ENCODE data around the gene SCAMP4. TPM values are rescaled to one million over a fixed set of nuclear protein-coding genes. Genes with fewer than 3 reads are reported as not detected.
A peak's percentile ranks its signal among the peaks of the same experiment; 100 is the strongest.

SCAMP4 gene
- total and polyA plus RNA-seq, 9 of the 15 experiments (the other 6 are each of a cell fraction or from before 2014, with no cell fraction given): 0.81 to 45.9 (median 12.8) TPM

DNA sequence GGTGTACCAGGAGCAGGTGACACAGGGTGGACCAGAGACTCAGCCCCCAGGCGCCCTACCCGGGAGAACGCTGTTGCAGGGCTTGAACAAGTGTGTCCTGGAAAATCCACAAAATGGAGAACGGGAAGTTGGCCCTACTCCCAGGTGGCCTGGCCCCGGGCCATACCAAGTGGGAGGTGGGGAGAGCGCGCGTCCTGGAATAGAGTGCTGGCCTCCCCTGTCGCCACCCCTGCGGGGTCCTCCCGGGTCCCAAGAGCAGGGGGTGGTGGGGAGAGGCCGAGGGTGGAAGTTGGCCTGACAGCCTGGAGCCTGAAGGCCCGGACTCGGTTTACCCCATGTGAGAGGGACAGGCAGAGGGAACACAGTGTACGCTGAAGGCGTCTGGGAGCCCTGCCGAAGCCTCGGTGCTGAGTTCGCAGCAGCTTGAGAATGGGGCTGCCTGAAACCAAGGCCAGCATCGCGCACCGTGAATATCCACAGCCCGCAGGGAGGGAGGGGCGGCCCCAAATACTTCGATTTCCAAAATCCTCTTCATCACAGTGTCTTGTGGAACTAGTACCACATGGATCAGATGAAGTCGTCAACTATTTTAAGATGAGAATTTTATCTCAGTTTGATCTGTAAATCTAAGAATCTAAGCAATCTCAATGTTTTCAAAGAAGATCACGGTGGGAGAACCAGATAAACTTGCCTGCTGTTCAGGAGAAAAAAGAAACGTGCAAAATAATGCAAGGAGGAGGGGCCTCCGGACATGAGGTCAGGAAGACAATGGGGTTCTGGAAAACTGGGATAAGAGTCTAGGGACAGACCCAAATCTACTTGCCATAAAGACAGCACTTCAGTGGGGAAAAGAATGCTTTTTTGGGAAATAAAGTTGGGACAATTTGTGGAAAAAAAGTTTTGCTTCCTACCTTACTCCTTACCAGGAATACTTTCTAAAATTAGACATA lies 31.4 kb upstream of the SCAMP4 start (continued):
- TF ChIP-seq, protein P1, sequence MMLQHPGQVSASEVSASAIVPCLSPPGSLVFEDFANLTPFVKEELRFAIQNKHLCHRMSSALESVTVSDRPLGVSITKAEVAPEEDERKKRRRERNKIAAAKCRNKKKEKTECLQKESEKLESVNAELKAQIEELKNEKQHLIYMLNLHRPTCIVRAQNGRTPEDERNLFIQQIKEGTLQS (IDR thresholded peaks at IDR 0.05): no peak
- TF ChIP-seq, protein P1 (CRISPR knock-in tag; conservative IDR thresholded peaks at IDR 0.05): no peak
- TF ChIP-seq, protein P2, sequence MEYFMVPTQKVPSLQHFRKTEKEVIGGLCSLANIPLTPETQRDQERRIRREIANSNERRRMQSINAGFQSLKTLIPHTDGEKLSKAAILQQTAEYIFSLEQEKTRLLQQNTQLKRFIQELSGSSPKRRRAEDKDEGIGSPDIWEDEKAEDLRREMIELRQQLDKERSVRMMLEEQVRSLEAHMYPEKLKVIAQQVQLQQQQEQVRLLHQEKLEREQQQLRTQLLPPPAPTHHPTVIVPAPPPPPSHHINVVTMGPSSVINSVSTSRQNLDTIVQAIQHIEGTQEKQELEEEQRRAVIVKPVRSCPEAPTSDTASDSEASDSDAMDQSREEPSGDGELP (CRISPR knock-in tag; IDR thresholded peaks at IDR 0.05; ENCODE audit: borderline replicate concordance): no peak
- no peak for TF ChIP-seq ZNF239 (CRISPR knock-in tag; IDR thresholded peaks at IDR 0.05)
- peak; percentile 79 for TF ChIP-seq NFIC (IDR thresholded peaks at IDR 0.05)
- TF ChIP-seq LARP7 (IDR thresholded peaks at IDR 0.05): no peak
- TF ChIP-seq MCM2 (IDR thresholded peaks at IDR 0.05; ENCODE audit: low read depth): no peak
- no peak for TF ChIP-seq KLF13 (tag; IDR thresholded peaks at IDR 0.05; ENCODE audit: borderline replicate concordance, low read depth)
- TF ChIP-seq, protein P3, sequence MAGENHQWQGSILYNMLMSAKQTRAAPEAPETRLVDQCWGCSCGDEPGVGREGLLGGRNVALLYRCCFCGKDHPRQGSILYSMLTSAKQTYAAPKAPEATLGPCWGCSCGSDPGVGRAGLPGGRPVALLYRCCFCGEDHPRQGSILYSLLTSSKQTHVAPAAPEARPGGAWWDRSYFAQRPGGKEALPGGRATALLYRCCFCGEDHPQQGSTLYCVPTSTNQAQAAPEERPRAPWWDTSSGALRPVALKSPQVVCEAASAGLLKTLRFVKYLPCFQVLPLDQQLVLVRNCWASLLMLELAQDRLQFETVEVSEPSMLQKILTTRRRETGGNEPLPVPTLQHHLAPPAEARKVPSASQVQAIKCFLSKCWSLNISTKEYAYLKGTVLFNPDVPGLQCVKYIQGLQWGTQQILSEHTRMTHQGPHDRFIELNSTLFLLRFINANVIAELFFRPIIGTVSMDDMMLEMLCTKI (IDR thresholded peaks at IDR 0.05; ENCODE audit: partially characterized antibody): no peak
- TF ChIP-seq RBBP5 (IDR thresholded peaks at IDR 0.05; ENCODE audit: borderline replicate concordance, insufficient read depth, low read length, poor library complexity, severe bottlenecking): peak; percentile 68
- no peak for TF ChIP-seq ZFP30 (CRISPR knock-in tag; IDR thresholded peaks at IDR 0.05; ENCODE audit: borderline replicate concordance)
- TF ChIP-seq MYBL2 (IDR thresholded peaks at IDR 0.05; ENCODE audit: low read depth): no peak
- TF ChIP-seq MYBL2 (CRISPR knock-in tag; IDR thresholded peaks at IDR 0.05; ENCODE audit: borderline replicate concordance): no peak
- TF ChIP-seq EP400 (IDR thresholded peaks at IDR 0.05): no peak
- TF ChIP-seq, protein P4, sequence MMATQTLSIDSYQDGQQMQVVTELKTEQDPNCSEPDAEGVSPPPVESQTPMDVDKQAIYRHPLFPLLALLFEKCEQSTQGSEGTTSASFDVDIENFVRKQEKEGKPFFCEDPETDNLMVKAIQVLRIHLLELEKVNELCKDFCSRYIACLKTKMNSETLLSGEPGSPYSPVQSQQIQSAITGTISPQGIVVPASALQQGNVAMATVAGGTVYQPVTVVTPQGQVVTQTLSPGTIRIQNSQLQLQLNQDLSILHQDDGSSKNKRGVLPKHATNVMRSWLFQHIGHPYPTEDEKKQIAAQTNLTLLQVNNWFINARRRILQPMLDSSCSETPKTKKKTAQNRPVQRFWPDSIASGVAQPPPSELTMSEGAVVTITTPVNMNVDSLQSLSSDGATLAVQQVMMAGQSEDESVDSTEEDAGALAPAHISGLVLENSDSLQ (IDR thresholded peaks at IDR 0.05): no peak
- no peak for TF ChIP-seq PHB2 (IDR thresholded peaks at IDR 0.05; ENCODE audit: low read depth)
- TF ChIP-seq ZFX (CRISPR knock-in tag; IDR thresholded peaks at IDR 0.05): peak; percentile 52; the same call in 1 of the 2 replicates
- TF ChIP-seq ZNF695 (CRISPR knock-in tag; IDR thresholded peaks at IDR 0.05): no peak
- no peak for TF ChIP-seq SMC3 (conservative IDR thresholded peaks at IDR 0.05; ENCODE audit: insufficient read depth, low read depth, low read length)
- TF ChIP-seq CBX2 (IDR thresholded peaks at IDR 0.05; ENCODE audit: insufficient read depth, low read length, poor library complexity, severe bottlenecking): no peak
- TF ChIP-seq, protein P5, sequence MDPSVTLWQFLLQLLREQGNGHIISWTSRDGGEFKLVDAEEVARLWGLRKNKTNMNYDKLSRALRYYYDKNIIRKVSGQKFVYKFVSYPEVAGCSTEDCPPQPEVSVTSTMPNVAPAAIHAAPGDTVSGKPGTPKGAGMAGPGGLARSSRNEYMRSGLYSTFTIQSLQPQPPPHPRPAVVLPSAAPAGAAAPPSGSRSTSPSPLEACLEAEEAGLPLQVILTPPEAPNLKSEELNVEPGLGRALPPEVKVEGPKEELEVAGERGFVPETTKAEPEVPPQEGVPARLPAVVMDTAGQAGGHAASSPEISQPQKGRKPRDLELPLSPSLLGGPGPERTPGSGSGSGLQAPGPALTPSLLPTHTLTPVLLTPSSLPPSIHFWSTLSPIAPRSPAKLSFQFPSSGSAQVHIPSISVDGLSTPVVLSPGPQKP (CRISPR knock-in tag; IDR thresholded peaks at IDR 0.05): no peak
- no peak for TF ChIP-seq KLF1 (tag; IDR thresholded peaks at IDR 0.05)

Data from K562 (cell line).